NCI-H446 treated with DMSO at 0.1 percent for 48 hours (cell line): ENCODE measurements around the gene VDR.

Experiments used
- DNase-seq: peaks from one replicate; lab custom pipeline; 2025; lab: John Stamatoyannopoulos, UW

The VDR gene

GRCh38 chr12:47892819-47893218, 12.0 kb downstream of the VDR start:
- DNase-seq: no peak

- DNase-seq: no peak
Measured at GRCh38 chr12:47891356-47891755, 13.4 kb downstream of the VDR start.

GRCh38 chr12:47889040-47889439, 15.8 kb downstream of the VDR start:
- no peak for DNase-seq

- DNase-seq: no peak
Measured at GRCh38 chr12:47888153-47888819, 16.5 kb downstream of the VDR start.

GRCh38 chr12:47887529-47887928, 17.3 kb downstream of the VDR start:
- no peak for DNase-seq

GRCh38 chr12:47886510-47887240, 18.1 kb downstream of the VDR start:
- DNase-seq: no peak

GRCh38 chr12:47885566-47885965, 19.2 kb downstream of the VDR start:
- DNase-seq: no peak

- DNase-seq: no peak
Measured at GRCh38 chr12:47885012-47885501, 19.7 kb downstream of the VDR start.

- DNase-seq: no peak
Measured at GRCh38 chr12:47884501-47884900, 20.3 kb downstream of the VDR start.

GRCh38 chr12:47883663-47884195, 21.1 kb downstream of the VDR start:
- no peak for DNase-seq

- no peak for DNase-seq
Measured at GRCh38 chr12:47882781-47883546, 21.8 kb downstream of the VDR start.

GRCh38 chr12:47881826-47882427, 22.9 kb downstream of the VDR start:
- no peak for DNase-seq

GRCh38 chr12:47881051-47881450, 23.7 kb downstream of the VDR start:
- DNase-seq: no peak

GRCh38 chr12:47878918-47879481, 25.8 kb downstream of the VDR start:
- no peak for DNase-seq

- no peak for DNase-seq
Measured at GRCh38 chr12:47878293-47878917, 26.4 kb downstream of the VDR start.

GRCh38 chr12:47877081-47877480, 27.7 kb downstream of the VDR start:
- DNase-seq: no peak

- no peak for DNase-seq
Measured at GRCh38 chr12:47876440-47876960, 28.3 kb downstream of the VDR start.

GRCh38 chr12:47875746-47876439, 28.9 kb downstream of the VDR start:
- DNase-seq: no peak

GRCh38 chr12:47874316-47874715, 30.5 kb downstream of the VDR start:
- DNase-seq: no peak

GRCh38 chr12:47870175-47870781, 34.5 kb downstream of the VDR start:
- DNase-seq: no peak
